ENCODE measurements around the gene ETS2.
"Not testable (repeated sequence)": the region's sequence is repeated elsewhere in the genome, so short reads cannot be mapped to it uniquely, and the experiment has no call there.

Gene ETS2

GRCh38 chr21:38816400-38816977, 10.8 kb downstream of the ETS2 start:
- Mint-ChIP-seq H3K4me1 (peaks cover 6% of the 10 kb centered on the region), H3K27ac (peak overlapping the region in 1 of 2 donors; percentile 12), H3K4me3 (no peak overlapping the region), H3K27me3 (no peaks in the 10 kb centered on the region), H3K9me3 (no peaks in the 10 kb centered on the region)
- DNase-seq (no peak), ATAC-seq (no peak)

DNA sequence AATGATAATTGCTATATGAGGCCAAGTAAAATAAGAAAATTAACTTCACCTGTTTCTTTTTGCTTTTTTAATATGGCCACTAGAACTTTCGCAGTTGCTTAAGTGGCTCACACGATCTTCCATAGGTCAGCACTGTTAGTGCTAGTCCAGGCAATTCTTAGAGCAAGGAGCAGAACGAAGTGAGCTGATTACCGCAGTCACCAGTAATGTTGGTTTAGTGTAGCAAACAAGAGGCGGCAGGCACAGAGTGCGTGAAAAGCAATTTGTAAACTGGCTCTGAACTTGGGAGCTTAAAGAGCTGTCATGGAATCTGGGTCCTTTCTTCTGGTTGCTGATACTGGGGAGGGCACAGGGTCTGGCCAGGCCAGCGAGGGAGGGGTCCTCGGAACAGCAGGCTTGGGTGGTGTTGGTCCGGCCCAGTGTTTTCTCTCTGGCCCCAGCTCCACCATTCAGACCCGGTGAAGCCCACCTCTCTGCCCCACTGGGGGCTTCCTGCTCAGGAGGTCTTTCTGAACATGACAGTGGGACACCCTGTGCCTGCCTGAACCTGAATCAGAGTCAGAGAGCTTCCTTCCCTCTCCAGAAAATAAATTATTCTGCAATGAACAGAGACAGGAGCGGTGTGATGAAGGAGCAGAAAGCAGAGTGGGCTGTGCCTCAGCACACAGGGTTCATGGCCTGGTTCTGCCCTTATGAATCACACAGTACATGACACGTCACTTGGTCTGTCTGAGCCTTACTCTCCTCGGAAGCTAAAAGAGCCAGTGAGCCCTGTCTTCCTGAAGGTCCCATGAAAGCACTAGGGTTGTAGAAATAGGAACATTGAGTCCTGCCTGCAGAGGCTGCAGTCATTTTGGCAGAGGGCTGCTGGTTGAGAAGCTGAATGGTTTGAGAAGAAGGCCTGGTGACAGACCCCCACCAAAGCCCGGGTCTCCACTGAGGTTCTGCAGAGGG, 11.9 kb downstream of the ETS2 start:
- H3K9me3 Mint-ChIP-seq = no peaks in the 10 kb centered on the region
- H3K4me3 Mint-ChIP-seq = no peak overlapping the region
- H3K27me3 Mint-ChIP-seq = no peaks in the 10 kb centered on the region
- H3K27ac Mint-ChIP-seq = no peak overlapping the region
- H3K4me1 Mint-ChIP-seq = peaks cover 6% of the 10 kb centered on the region
- ATAC-seq (no peak), DNase-seq (no peak)

DNA sequence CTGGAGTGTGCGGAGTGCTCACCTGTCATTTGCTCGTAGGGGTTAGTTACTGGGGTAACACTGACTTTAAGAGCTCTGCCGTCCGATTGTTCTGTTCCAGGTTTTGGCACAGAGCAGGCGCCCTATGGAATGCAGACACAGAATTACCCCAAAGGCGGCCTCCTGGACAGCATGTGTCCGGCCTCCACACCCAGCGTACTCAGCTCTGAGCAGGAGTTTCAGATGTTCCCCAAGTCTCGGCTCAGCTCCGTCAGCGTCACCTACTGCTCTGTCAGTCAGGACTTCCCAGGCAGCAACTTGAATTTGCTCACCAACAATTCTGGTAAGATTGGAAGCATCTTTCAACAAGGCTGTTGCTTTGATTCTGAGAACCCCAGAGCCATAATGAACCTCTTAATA, 12.6 kb downstream of the ETS2 start:
- Mint-ChIP-seq H3K27me3 (no peaks in the 10 kb centered on the region), H3K4me1 (peaks cover 6% of the 10 kb centered on the region), H3K27ac (no peak overlapping the region), H3K9me3 (no peaks in the 10 kb centered on the region), H3K4me3 (no peak overlapping the region)
- DNase-seq (no peak), ATAC-seq (no peak)

- H3K27ac Mint-ChIP-seq = no peak overlapping the region
- no peaks in the 10 kb centered on the region for H3K9me3 Mint-ChIP-seq
- H3K27me3 Mint-ChIP-seq = no peaks in the 10 kb centered on the region
- no peak overlapping the region for H3K4me3 Mint-ChIP-seq
- H3K4me1 Mint-ChIP-seq = peaks cover 6% of the 10 kb centered on the region
- no peak for DNase-seq
- ATAC-seq = no peak
Measured at GRCh38 chr21:38819051-38819718, 13.5 kb downstream of the ETS2 start.

DNA sequence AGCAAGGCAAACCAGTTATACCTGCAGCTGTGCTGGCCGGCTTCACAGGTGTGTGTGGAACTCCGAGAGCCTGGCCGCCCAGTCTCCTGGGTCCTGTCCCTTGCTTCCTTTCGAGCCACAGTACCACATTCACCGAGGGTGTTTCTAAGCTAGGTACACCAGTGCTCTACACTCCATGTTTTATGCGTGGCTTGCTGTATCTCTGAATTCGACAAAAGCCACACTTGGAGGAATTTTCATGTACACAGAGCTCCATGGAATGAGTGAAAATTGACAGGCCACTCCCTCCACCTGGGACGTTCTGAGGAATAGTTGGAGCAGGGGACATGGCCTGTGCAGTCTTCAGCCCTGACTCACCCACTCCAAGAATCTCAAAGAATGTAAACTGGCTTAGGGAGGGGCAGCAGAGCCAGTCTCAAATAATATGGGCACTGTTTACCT, 14.0 kb downstream of the ETS2 start:
- DNase-seq = no peak
- Mint-ChIP-seq H3K27ac (no peak overlapping the region), H3K4me3 (no peak overlapping the region), H3K9me3 (no peaks in the 10 kb centered on the region), H3K4me1 (peaks cover under 1% of the 10 kb centered on the region), H3K27me3 (no peaks in the 10 kb centered on the region)
- ATAC-seq = no peak

DNA sequence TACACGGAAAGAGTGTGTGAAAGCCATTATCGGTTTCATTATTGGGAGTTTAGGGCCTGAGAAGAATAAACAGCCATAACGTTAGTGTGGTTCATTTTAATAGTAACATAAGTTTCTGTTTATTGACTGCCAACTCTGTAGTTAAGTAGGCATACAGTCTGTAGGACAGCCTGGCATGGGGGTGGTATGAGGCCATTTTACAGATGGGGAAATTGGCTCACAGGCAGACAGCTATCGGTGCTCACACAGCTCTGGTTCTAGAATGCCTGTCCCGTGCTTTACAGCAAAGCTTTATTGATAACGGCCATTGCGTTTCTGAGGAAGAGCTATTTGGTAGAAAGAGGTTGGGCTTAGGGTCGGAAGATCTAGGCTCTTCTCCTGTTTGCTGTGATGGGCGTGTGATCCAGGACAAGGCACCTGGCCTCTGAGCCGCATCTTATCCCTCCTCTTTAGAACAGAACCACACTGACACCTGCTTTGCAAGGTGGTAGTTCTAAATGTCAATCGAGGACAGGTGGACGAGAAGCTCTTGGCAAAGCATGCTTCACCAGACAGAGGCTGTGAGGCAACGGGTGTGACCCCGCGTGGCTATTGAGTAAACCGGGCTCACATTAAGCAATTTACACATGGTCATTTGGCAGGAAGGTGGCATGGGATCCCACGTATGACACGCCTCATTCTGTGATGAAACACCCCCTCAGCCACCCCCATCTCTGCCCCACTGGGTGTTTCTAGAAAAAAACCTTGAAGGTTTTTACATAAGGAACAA, 14.9 kb downstream of the ETS2 start:
- DNase-seq (no peak), ATAC-seq (no peak)
- Mint-ChIP-seq H3K9me3 (no peaks in the 10 kb centered on the region), H3K4me1 (no peaks in the 10 kb centered on the region), H3K27me3 (no peaks in the 10 kb centered on the region), H3K27ac (peak overlapping the region in 1 of 2 donors; percentile 40), H3K4me3 (no peak overlapping the region)

- no peaks in the 10 kb centered on the region for H3K4me1 Mint-ChIP-seq
Measured at GRCh38 chr21:38821248-38821647, 15.5 kb downstream of the ETS2 start.

GRCh38 chr21:38821959-38822682, 16.4 kb downstream of the ETS2 start:
- Mint-ChIP-seq H3K4me3 (no peak overlapping the region), H3K27me3 (no peaks in the 10 kb centered on the region), H3K9me3 (no peaks in the 10 kb centered on the region), H3K4me1 (no peaks in the 10 kb centered on the region), H3K27ac (peak overlapping the region in 1 of 2 donors; percentile 69)
- ATAC-seq (no peak), DNase-seq (no peak)

More at GRCh38 chr21:38821248-38821647, 15.5 kb downstream of the ETS2 start:
- Mint-ChIP-seq H3K27me3 (no peaks in the 10 kb centered on the region), H3K4me3 (no peak overlapping the region), H3K27ac (peak overlapping the region; percentile 19 to 40), H3K9me3 (no peaks in the 10 kb centered on the region)
- no peak for ATAC-seq
- no peak for DNase-seq

GRCh38 chr21:38822778-38823238, 17.1 kb downstream of the ETS2 start:
- ATAC-seq (no peak), DNase-seq (no peak)
- Mint-ChIP-seq H3K4me1 (no peaks in the 10 kb centered on the region), H3K9me3 (no peaks in the 10 kb centered on the region), H3K27me3 (no peaks in the 10 kb centered on the region), H3K4me3 (no peak overlapping the region), H3K27ac (no peak overlapping the region)

DNA sequence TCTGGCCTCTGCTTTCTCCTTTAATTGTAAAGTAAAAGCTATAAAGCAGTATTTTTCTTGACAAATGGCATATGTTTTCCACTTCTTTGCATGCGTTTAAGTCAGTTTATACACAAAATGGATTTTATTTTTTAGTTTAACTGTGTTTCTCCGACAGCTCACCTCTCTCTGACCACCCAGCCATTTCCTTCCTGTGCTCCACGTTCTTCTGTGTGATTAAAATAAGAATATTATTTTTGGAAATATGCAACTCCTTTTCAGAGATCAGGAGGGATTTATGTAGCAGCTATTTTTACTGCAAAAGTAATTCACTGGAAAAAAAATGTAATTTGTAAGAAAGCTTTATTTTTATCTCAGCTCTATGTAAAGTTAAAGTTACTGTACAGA, 18.0 kb downstream of the ETS2 start:
- no peak for ATAC-seq
- H3K27me3 Mint-ChIP-seq = no peaks in the 10 kb centered on the region
- H3K27ac Mint-ChIP-seq = peak overlapping the region in 1 of 2 donors; percentile 78
- no peak overlapping the region for H3K4me3 Mint-ChIP-seq
- H3K9me3 Mint-ChIP-seq = no peaks in the 10 kb centered on the region
- no peaks in the 10 kb centered on the region for H3K4me1 Mint-ChIP-seq
- no peak for DNase-seq

GRCh38 chr21:38824124-38824822, 18.5 kb downstream of the ETS2 start:
- no peaks in the 10 kb centered on the region for H3K27me3 Mint-ChIP-seq
- no peak overlapping the region for H3K27ac Mint-ChIP-seq
- DNase-seq (no peak), ATAC-seq (no peak)
- H3K4me3 Mint-ChIP-seq = no peak overlapping the region
- no peaks in the 10 kb centered on the region for H3K9me3 Mint-ChIP-seq
- H3K4me1 Mint-ChIP-seq = no peaks in the 10 kb centered on the region

DNA sequence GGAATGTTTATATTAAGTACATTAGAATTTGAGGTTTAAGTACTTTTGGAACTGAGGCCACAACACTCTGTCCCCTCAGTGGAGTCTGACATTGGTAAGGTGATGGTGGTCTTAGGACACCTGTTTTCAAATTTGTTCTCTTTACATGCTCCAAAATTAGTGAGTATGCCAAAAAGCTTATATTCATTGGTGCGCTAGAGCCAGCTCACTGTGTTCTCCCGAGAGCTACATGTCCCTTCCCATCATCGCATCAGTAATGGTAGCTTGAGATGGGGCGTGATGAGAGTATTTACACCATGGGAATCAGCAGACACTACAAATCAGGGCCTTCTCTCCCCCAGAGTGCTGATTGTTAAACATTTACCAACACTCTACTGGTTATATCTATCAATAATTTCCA, 19.5 kb downstream of the ETS2 start:
- DNase-seq = no peak
- ATAC-seq = no peak
- Mint-ChIP-seq H3K4me1 (no peaks in the 10 kb centered on the region), H3K9me3 (no peaks in the 10 kb centered on the region), H3K27me3 (no peaks in the 10 kb centered on the region), H3K27ac (no peak overlapping the region), H3K4me3 (no peak overlapping the region)

GRCh38 chr21:38825921-38826320, 20.2 kb downstream of the ETS2 start:
- no peak for DNase-seq
- Mint-ChIP-seq H3K4me1 (peaks cover 6% of the 10 kb centered on the region), H3K9me3 (no peaks in the 10 kb centered on the region), H3K27me3 (no peaks in the 10 kb centered on the region), H3K4me3 (no peak overlapping the region), H3K27ac (no peak overlapping the region)
- ATAC-seq = no peak

DNA sequence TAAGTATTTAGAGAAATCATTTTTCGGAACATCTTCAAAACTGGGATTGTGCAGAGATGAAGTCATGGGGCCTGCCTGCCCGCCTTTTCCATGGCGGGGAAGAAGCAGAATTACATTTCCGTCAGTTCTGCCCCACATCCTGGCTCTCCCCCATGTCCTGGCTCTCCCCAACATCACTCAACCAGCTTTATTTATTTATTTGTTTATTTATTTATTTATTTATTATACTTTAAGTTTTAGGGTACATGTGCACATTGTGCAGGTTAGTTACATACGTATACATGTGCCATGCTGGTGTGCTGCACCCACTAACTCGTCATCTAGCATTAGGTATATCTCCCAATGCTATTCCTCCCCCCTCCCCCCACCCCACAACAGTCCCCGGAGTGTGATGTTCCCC, 22.4 kb downstream of the ETS2 start:
- not testable (repeated sequence) for H3K9me3 Mint-ChIP-seq, H3K27ac Mint-ChIP-seq, H3K4me3 Mint-ChIP-seq, DNase-seq, H3K27me3 Mint-ChIP-seq, ATAC-seq
- H3K4me1 Mint-ChIP-seq = peaks cover 20% of the 10 kb centered on the region

Data from stimulated activated naive CD8-positive, alpha-beta T cell treated with anti-CD3 and anti-CD28 coated beads, Interleukin-15, amount 100 ng/mL, for 72 hours (primary cell).